H1 (cell line): Measurements from ENCODE around the gene ART4. TPM values are rescaled to one million over a fixed set of nuclear protein-coding genes. Genes with fewer than 3 reads are reported as not detected.

Source experiments
- CTCF ChIA-PET: fragments of 300-600 bp; sonication (Branson Sonifier 250); formaldehyde crosslinking; loops from one replicate; lab custom pipeline; 2021; ENCODE audit not compliant: partially characterized antibody; lab: Charles Lee
- POLR2A ChIA-PET: fragments of 300-600 bp; sonication (Branson Sonifier 250); formaldehyde crosslinking; loops from one replicate; lab custom pipeline; 2021; ENCODE audit warnings: inconsistent platforms; ENCODE audit not compliant: partially characterized antibody; lab: Charles Lee
- DNase-seq, 2 experiments: peaks; one replicate each; pipeline versions ENCODE4 v3.0.0 to v3.0.0-alpha.2; 2010 to 2022; ENCODE audit warnings: low spot score in 2 of 2, low read depth in 1 of 2, mixed read lengths in 1 of 2
- FAIRE-seq: peaks from 2 replicates; lab custom pipeline; 2011; peaks lifted over from hg19 to GRCh38; lab: Jason Lieb, UNC
- H2AFZ ChIP-seq: 2 replicates; pipeline ENCODE4 v1.8.1; 2012; ENCODE audit warnings: low read length, inconsistent platforms
- H2AK5ac ChIP-seq: 2 replicates; pipeline ENCODE4 v1.6.1; 2013; ENCODE audit warnings: low read depth, low read length
- H2BK120ac ChIP-seq: replicated peaks from 2 replicates; pipeline ENCODE3; 2013; ENCODE audit warnings: low read depth, low read length, inconsistent platforms
- H2BK12ac ChIP-seq: 2 replicates; pipeline ENCODE4 v1.6.1; 2013; ENCODE audit warnings: low read depth, low read length
- H2BK15ac ChIP-seq: 2 replicates; pipeline ENCODE4 v1.6.1; 2013; ENCODE audit warnings: low read length
- H2BK20ac ChIP-seq: 2 replicates; pipeline ENCODE4 v1.6.1; 2013; ENCODE audit warnings: low read length
- H2BK5ac ChIP-seq: 2 replicates; pipeline ENCODE4 v1.6.1; 2013; ENCODE audit warnings: low read depth, low read length
- H3K14ac ChIP-seq: 2 replicates; pipeline ENCODE4 v1.6.1; 2013; ENCODE audit warnings: inconsistent platforms; ENCODE audit not compliant: insufficient read length
- H3K18ac ChIP-seq: 2 replicates; pipeline ENCODE4 v1.6.1; 2013; ENCODE audit warnings: low read length; ENCODE audit errors: extremely low read depth
- H3K23ac ChIP-seq: 2 replicates; pipeline ENCODE4 v1.6.1; 2013; ENCODE audit warnings: inconsistent platforms; ENCODE audit not compliant: insufficient read length
- H3K23me2 ChIP-seq: 2 replicates; pipeline ENCODE4 v1.6.1; 2013; ENCODE audit warnings: low read depth, low read length
- H3K27ac ChIP-seq: 2 replicates; pipeline ENCODE4 v1.6.1; 2011; ENCODE audit warnings: low read depth, low read length, inconsistent platforms
- H3K27me3 ChIP-seq, 4 experiments: replicated peaks in 1 of 4; 1 replicate in 1 of 4; 2 replicates in 3 of 4; pipeline versions ENCODE4 v1.6.1 to v1.8.1; 2011 to 2013; ENCODE audit warnings: low read length in 3 of 4, mild to moderate bottlenecking in 3 of 4, inconsistent platforms in 2 of 4, mixed read lengths in 2 of 4, moderate library complexity in 1 of 4; ENCODE audit not compliant: control insufficient read depth in 3 of 4, insufficient read depth in 3 of 4; ENCODE audit errors: extremely low read depth in 1 of 4
- H3K36me3 ChIP-seq, 4 experiments: 2 replicates each; pipeline versions ENCODE4 v1.6.1 to v1.8.1; 2011 to 2013; ENCODE audit warnings: mild to moderate bottlenecking in 4 of 4, low read length in 3 of 4, moderate library complexity in 2 of 4, control low read depth in 1 of 4, inconsistent platforms in 1 of 4; ENCODE audit not compliant: insufficient read depth in 4 of 4, control insufficient read depth in 2 of 4
- H3K4ac ChIP-seq: replicated peaks from 2 replicates; pipeline ENCODE3; 2013; ENCODE audit warnings: low read length, low read depth, mixed read lengths, inconsistent platforms; ENCODE audit not compliant: insufficient read length
- H3K4me1 ChIP-seq, 4 experiments: replicated peaks in 1 of 4; 1 replicate in 1 of 4; 2 replicates in 3 of 4; pipeline versions ENCODE4 v1.6.1 to v1.8.1; 2011 to 2013; ENCODE audit warnings: low read length in 3 of 4, inconsistent platforms in 2 of 4, mixed read lengths in 1 of 4; ENCODE audit not compliant: insufficient read depth in 4 of 4, control insufficient read depth in 3 of 4
- H3K4me2 ChIP-seq, 2 experiments: 2 replicates each; pipeline versions ENCODE4 v1.6.1 to v1.8.1; 2011 to 2013; ENCODE audit warnings: low read depth in 2 of 2, low read length in 2 of 2, control low read depth in 1 of 2, inconsistent platforms in 1 of 2, mild to moderate bottlenecking in 1 of 2; ENCODE audit not compliant: insufficient read depth in 1 of 2
- H3K4me3 ChIP-seq, 4 experiments: fragments of 200-600, 300-600 bp in 1 of 4; sonication (generic), shearing (Covaris generic), sonication (Bioruptor Twin) in 1 of 4; 2 replicates each; pipeline versions ENCODE4 v1.5.1 to v1.8.1; 2011 to 2016; ENCODE audit warnings: low read length in 4 of 4, low read depth in 3 of 4, control low read depth in 2 of 4, inconsistent platforms in 2 of 4, mild to moderate bottlenecking in 2 of 4, mixed read lengths in 1 of 4, moderate library complexity in 1 of 4; ENCODE audit not compliant: insufficient read depth in 2 of 4; ENCODE audit errors: extremely low read depth in 1 of 4
- H3K56ac ChIP-seq: replicated peaks from 2 replicates; pipeline ENCODE3; 2013; ENCODE audit warnings: low read depth, mild to moderate bottlenecking, mixed read lengths, low read length, inconsistent platforms; ENCODE audit not compliant: insufficient read length
- H3K79me1 ChIP-seq: 2 replicates; pipeline ENCODE4 v1.6.1; 2013; ENCODE audit warnings: low read depth, low read length, control low read depth
- H3K79me2 ChIP-seq, 2 experiments: 2 replicates each; pipeline versions ENCODE4 v1.6.1 to v1.8.1; 2012 to 2013; ENCODE audit warnings: low read length in 2 of 2, mild to moderate bottlenecking in 2 of 2, inconsistent platforms in 1 of 2; ENCODE audit not compliant: insufficient read depth in 2 of 2, control insufficient read depth in 1 of 2
- H3K9ac ChIP-seq, 4 experiments: replicated peaks in 1 of 4; 1 replicate in 1 of 4; 2 replicates in 3 of 4; pipeline versions ENCODE4 v1.6.1 to v1.8.1; 2011 to 2013; ENCODE audit warnings: low read depth in 3 of 4, low read length in 3 of 4, control low read depth in 2 of 4, mild to moderate bottlenecking in 2 of 4, moderate library complexity in 2 of 4, inconsistent platforms in 1 of 4; ENCODE audit errors: extremely low read depth in 1 of 4
- H3K9me3 ChIP-seq, 2 experiments: 2 replicates each; pipeline versions ENCODE4 v1.6.1 to v1.8.1; 2012 to 2013; ENCODE audit warnings: mild to moderate bottlenecking in 2 of 2, moderate library complexity in 2 of 2, control low read depth in 1 of 2, inconsistent platforms in 1 of 2, low read depth in 1 of 2, low read length in 1 of 2, mixed read lengths in 1 of 2; ENCODE audit not compliant: insufficient read depth in 2 of 2
- H4K20me1 ChIP-seq, 2 experiments: replicated peaks in 1 of 2; 2 replicates each; pipeline versions ENCODE3 to v1.8.1; 2011 to 2013; ENCODE audit warnings: inconsistent platforms in 2 of 2, low read length in 2 of 2, mild to moderate bottlenecking in 1 of 2; ENCODE audit not compliant: insufficient read depth in 2 of 2, control insufficient read depth in 1 of 2
- H4K5ac ChIP-seq: 2 replicates; pipeline ENCODE4 v1.6.1; 2013; ENCODE audit warnings: low read length, low read depth, mixed read lengths, inconsistent platforms; ENCODE audit not compliant: insufficient read length
- H4K8ac ChIP-seq: 2 replicates; pipeline ENCODE4 v1.8.0; 2013; ENCODE audit warnings: mild to moderate bottlenecking, moderate library complexity, low read length, inconsistent platforms; ENCODE audit not compliant: insufficient read depth; ENCODE audit errors: extremely low read depth
- H4K91ac ChIP-seq: replicated peaks from 2 replicates; pipeline ENCODE3; 2013; ENCODE audit warnings: low read length, mixed read lengths, inconsistent platforms; ENCODE audit not compliant: insufficient read length
- ASH2L ChIP-seq: fragments of 200-600, 300-600 bp; sonication (generic); IDR thresholded peaks from one replicate; pipeline ENCODE4 v1.7.1; 2017; ENCODE audit warnings: low read length
- BACH1 ChIP-seq: IDR thresholded peaks from 2 replicates; pipeline ENCODE4 v1.6.1; 2012; ENCODE audit warnings: low read length, improper control_type of control experiment
- CBX5 ChIP-seq: fragments of 300-800, 300-1000 bp; sonication (generic); IDR thresholded peaks from 2 replicates; pipeline ENCODE4 v1.7.1; 2016; ENCODE audit warnings: antibody characterized with exemption, low read length, low read depth
- CBX8 ChIP-seq: fragments of 300-800, 300-1000 bp; sonication (generic); IDR thresholded peaks from 2 replicates; pipeline ENCODE4 v1.7.1; 2016; ENCODE audit warnings: low read depth, low read length, borderline replicate concordance
- CREB1 ChIP-seq: IDR thresholded peaks from 2 replicates; pipeline ENCODE4 v1.6.1; 2012; ENCODE audit warnings: inconsistent platforms
- CTBP2 ChIP-seq: IDR thresholded peaks from 2 replicates; pipeline ENCODE4 v1.7.0; 2011; ENCODE audit warnings: borderline replicate concordance, mild to moderate bottlenecking, moderate library complexity, mixed read lengths, low read length; ENCODE audit not compliant: insufficient read depth, insufficient read length
- NRF1 ChIP-seq: IDR thresholded peaks from 2 replicates; pipeline ENCODE4 v1.6.1; 2011; ENCODE audit warnings: mild to moderate bottlenecking, low read depth, low read length, improper control_type of control experiment
- POLR2AphosphoS5 ChIP-seq: IDR thresholded peaks from 2 replicates; pipeline ENCODE4 v1.6.1; 2011; ENCODE audit warnings: low read depth, low read length
- RFX5 ChIP-seq: IDR thresholded peaks from 2 replicates; pipeline ENCODE4 v1.6.1; 2011; ENCODE audit warnings: low read depth, low read length, improper control_type of control experiment, borderline replicate concordance
- RNF2 ChIP-seq: fragments of 200-900, 300-1000 bp; sonication (generic); IDR thresholded peaks from 2 replicates; pipeline ENCODE4 v1.7.1; 2016; ENCODE audit warnings: borderline replicate concordance, low read depth, mild to moderate bottlenecking, antibody characterized with exemption, low read length; ENCODE audit not compliant: poor library complexity, severe bottlenecking; ENCODE audit errors: missing control alignments
- SP4 ChIP-seq: IDR thresholded peaks from 2 replicates; pipeline ENCODE4 v1.6.1; 2012; ENCODE audit warnings: low read length, inconsistent platforms
- TAF1 ChIP-seq: IDR thresholded peaks from 2 replicates; pipeline ENCODE4 v1.6.1; 2011; ENCODE audit warnings: mild to moderate bottlenecking, low read depth, low read length
- TEAD4 ChIP-seq: IDR thresholded peaks from 2 replicates; pipeline ENCODE4 v1.6.1; 2012; ENCODE audit warnings: low read depth, low read length, inconsistent platforms, mixed read lengths
- WGBS, 2 experiments: shearing (Covaris generic) in 1 of 2; methylation state at CpG; one replicate each; pipeline versions ENCODE4 v1.1.6 to v1.1.7; 2013 to 2015; ENCODE audit warnings: low lambda C conversion rate in 2 of 2, mixed read lengths in 2 of 2, inconsistent platforms in 1 of 2, low coverage in 1 of 2, missing lambda C conversion rate in 1 of 2; ENCODE audit not compliant: insufficient replicate concordance in 2 of 2, insufficient coverage in 1 of 2, insufficient read length in 1 of 2; ENCODE audit errors: extremely low coverage in 1 of 2, missing lambda C conversion rate in 1 of 2; 5-methylcytosine and 5-hydroxymethylcytosine counted together
- polyA plus RNA-seq, 7 experiments: library from polyadenylated mRNA; depleted of rRNA in 3 of 7; stranded (reverse) in 5 of 7; unstranded in 2 of 7; fragments of >200 nt in 5 of 7; fragments of 200-250 nt in 2 of 7; gene quantifications; 1 replicate in 5 of 7; 2 replicates in 1 of 7; 4 replicates in 1 of 7; pipeline versions ENCODE4 v1.2.1 to v1.2.3, GENCODE V29; 2011 to 2013; ENCODE audit warnings: missing spikeins in 2 of 7, mixed read lengths in 2 of 7
- total RNA-seq: library from RNA; stranded (reverse); fragmentation: NEBNext Ultra II Directional; extraction: Animal tissue kit (Norgen Biotek cat#: 25700); gene quantifications from 2 replicates; pipeline ENCODE4 v1.2.1, GENCODE V29; 2021
- TF ChIP-seq, protein P1 (sequence below): IDR thresholded peaks from 2 replicates; pipeline ENCODE4 v1.6.1; 2012; ENCODE audit warnings: low read length, inconsistent platforms

The ART4 gene
- total and polyA plus RNA-seq, 2 of the 8 experiments (the other 6 are each of a cell fraction or from before 2014, with no cell fraction given) = not detected

DNA sequence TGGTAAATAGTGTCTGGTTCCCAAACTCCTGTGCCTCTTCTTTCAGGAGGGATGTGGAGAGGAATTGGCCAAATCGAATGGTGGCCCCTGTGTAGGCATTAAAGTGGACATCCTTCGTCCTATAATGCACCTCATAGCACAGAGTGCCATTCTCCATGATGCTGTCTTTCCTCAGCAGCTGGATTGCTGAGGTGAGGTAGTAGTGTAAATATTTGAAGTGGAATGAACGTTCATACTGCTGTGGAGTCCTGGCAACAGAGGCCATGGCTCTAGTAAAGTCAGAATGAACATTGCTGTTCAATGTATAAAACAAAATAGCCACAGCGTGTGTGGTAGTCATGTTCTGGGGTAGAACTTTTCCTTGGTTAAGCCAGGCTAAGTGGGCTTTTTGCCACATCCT is 2.7 kb downstream of the ART4 start:
- Histone ChIP-seq H2BK12ac (no peak overlapping the region), H3K18ac (no peak overlapping the region), H3K79me1 (no peaks in the 10 kb centered on the region), H2BK15ac (no peak overlapping the region), H4K5ac (no peak overlapping the region), H3K4me1 (no peaks in the 10 kb centered on the region), H3K14ac (no peak overlapping the region), H4K8ac (no peak overlapping the region), H3K9ac (no peak overlapping the region), H3K4me2 (no peak overlapping the region), H3K56ac (no peak overlapping the region), H3K23me2 (no peaks in the 10 kb centered on the region), H3K4ac (no peak overlapping the region), H2AFZ (no peak overlapping the region), H3K9me3 (no peaks in the 10 kb centered on the region), H3K4me3 (no peak overlapping the region), H4K91ac (no peak overlapping the region), H3K27me3 (no peaks in the 10 kb centered on the region), H3K23ac (no peak overlapping the region), H3K79me2 (no peaks in the 10 kb centered on the region), H3K36me3 (no peaks in the 10 kb centered on the region), H2BK120ac (no peak overlapping the region), H2AK5ac (no peak overlapping the region), H4K20me1 (no peaks in the 10 kb centered on the region), H2BK5ac (no peak overlapping the region), H2BK20ac (no peak overlapping the region), H3K27ac (no peak overlapping the region)
- FAIRE-seq (no peak), DNase-seq (no peak)
- CTCF ChIA-PET = no interaction called here
- WGBS, 2 experiments = 80% methylated on average over 4 of the region's 4 CpGs; no CpG with 5 or more reads in 1 of the 2 experiments
- POLR2A ChIA-PET = interaction anchor here (0.9 kb wide), 1 partner anchor 71 kb away, joined by 4 read pairs; no protein-coding TSS in a partner anchor
- TF ChIP-seq RFX5 = no peak
- TF ChIP-seq, protein P1, sequence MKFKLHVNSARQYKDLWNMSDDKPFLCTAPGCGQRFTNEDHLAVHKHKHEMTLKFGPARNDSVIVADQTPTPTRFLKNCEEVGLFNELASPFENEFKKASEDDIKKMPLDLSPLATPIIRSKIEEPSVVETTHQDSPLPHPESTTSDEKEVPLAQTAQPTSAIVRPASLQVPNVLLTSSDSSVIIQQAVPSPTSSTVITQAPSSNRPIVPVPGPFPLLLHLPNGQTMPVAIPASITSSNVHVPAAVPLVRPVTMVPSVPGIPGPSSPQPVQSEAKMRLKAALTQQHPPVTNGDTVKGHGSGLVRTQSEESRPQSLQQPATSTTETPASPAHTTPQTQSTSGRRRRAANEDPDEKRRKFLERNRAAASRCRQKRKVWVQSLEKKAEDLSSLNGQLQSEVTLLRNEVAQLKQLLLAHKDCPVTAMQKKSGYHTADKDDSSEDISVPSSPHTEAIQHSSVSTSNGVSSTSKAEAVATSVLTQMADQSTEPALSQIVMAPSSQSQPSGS = no peak
- no peak for TF ChIP-seq CBX8
- no peak for TF ChIP-seq ASH2L
- TF ChIP-seq CREB1 = no peak
- TF ChIP-seq TEAD4 = no peak
- TF ChIP-seq NRF1 = no peak
- no peak for TF ChIP-seq CTBP2
- no peak for TF ChIP-seq CBX5
- TF ChIP-seq TAF1 = no peak
- no peak for TF ChIP-seq BACH1
- no peak for TF ChIP-seq SP4
- TF ChIP-seq POLR2AphosphoS5 = no peak
- TF ChIP-seq RNF2 = no peak
